GM21423 (cell line): ENCODE data around the gene FAH.

Experiments used
- ATAC-seq: cut with Tn5 transposase; IDR thresholded peaks from one replicate; pipeline ENCODE4 v1.9.1; 2021; ENCODE audit warnings: mild to moderate bottlenecking, moderate library complexity; ENCODE audit not compliant: unreplicated experiment

FAH gene

DNA sequence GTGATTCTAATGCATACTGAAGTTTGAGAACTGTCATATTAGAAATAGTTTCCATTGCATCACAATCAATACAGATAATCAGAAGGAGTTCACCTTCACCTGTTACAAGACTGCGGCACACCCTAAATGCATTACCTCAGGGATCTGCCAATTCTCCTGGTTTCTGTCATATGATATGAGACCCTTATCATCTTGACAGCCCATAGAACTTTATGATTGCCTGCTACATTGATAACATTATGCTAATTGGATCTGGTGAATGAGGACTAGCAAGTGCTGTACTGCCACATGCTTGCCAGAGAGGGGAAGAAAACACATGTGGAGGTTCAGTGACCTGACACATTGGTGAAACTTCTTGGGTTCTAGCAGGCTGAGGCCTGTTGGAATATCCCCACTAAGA lies 41.4 kb downstream of the FAH start:
- ATAC-seq: no peak

DNA sequence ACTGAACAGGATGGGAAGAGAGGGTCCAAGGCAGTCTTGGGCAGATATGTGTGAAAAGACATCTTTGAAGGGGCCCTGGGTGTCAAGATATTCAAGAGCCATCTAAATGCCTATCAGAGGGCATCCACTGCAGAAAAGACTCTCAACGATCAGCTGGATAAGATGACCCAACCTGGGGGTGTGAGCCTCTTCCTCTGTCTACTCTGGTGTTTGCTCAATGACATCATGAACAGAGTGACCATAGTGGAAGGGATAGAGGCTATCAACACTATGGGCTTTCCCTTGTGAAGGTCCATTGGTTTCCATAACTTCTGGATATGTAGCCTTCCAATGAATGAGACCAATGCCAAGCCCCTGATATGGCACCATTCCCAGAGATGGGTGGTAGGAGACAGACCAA lies 42.1 kb downstream of the FAH start:
- ATAC-seq: no peak

DNA sequence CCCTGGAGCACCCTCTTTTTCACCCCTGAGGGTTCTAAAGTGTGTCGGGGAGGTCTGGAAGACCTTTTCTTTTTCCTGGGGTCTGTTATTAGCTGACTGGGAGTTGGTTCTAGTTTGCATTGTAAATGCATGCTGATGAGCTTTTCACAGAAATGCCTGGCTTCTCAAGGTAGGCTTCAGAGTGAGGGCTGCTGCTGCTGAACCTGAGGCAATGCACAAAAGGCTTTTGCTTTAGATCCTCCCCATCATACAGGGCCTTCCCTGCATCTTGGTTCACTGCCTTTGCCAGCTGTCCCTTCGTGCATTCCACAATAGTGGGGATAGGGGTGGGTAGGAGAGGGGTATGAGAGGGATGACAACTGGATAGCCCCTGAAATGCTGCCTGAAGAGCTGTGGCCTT lies 46.6 kb downstream of the FAH start:
- ATAC-seq: no peak

GRCh38 chr15:80199869-80200268 lies 47.1 kb downstream of the FAH start:
- ATAC-seq: no peak

DNA sequence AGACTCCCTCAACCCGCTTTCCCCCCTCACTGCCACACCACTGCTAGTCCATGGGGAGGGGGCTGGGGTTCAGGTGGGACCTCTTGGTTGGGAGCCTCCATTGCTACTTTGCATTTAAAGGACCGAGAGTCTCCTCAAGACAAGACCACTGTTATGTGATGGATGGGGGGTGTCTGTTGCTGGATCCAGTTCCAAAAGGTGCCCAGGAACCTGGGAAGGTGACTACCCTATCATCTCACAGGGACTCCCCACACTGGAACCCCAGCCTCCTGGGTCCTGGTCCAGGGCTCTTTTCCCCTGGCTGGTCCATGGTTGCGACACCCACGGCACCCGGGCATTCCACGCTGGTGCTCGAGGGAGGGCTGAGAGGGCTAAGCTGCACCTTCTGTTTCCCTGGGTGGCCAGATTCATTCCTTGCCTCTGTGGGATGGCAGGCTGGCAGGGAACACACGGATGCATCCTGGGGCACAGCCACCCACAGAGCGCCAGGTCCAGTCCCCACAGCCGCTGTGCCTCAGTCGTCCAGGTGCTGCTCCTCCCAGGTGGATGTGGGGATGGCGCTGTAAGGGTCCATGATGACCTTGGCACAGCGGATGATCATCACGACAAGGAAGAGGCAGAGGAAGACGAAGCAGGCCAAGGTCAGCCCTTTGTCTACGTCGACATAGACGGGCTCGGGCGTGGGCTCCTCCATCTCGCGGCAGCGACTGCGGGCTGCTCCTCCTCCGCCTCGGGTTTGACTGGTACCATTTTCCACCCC lies 48.6 kb downstream of the FAH start:
- no peak for ATAC-seq

GRCh38 chr15:80202016-80202315 lies 49.2 kb downstream of the FAH start:
- no peak for ATAC-seq

DNA sequence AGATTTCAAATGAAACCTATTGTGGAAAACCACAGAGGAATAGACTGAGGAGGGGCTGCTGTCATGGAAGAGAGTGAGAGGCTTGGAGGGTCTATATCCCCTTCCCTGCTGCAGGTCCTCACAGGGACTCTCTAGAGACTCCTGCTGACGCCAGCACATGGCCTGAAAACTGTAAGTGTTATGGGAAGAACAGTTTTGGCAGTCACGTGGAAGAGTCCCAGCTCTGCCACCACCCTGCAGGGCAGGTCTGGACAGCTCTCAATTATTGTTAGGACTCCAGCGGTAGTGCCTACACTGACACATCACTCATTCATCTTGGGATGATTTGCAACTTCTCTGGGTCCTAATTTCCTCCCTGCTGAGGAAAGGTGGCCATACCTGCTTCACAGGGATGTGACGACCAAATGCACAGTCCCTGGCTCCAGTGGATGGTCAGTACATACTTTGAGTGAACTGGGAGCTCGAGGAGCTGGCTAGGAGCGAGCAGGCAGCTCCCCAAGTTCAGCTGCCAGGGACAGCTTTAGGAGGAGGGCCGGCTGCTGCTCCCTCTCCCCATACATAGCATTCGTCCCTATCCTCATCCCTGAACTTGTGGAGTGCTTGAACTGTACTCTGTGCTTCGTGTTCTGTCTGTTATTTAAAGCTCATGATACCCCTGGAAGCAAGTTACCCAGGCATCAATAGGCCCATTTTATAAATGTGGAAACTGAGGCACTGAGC lies 50.0 kb downstream of the FAH start:
- ATAC-seq: no peak

GRCh38 chr15:80203361-80203885 lies 50.6 kb downstream of the FAH start:
- no peak for ATAC-seq

DNA sequence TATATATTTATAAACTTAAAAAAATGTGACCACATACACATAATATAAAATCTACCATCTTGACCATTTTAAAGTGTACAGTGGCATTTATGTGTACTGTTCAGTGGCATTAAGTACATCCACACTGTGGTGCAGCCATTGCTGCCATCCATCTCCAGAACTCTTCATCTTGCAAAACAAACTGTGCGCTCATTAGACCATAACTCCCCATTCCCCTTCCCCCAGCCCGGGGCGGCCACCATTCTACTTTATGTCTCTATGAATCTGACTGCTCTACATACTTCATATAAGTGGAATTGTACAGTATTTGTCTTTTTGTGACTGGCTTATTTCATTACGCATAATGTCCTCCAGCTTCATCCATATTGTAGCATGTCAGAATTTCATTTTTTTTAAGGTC lies 51.4 kb downstream of the FAH start:
- ATAC-seq: no peak

- ATAC-seq: no peak
Observed at GRCh38 chr15:80207887-80208286, 55.1 kb downstream of the FAH start.

DNA sequence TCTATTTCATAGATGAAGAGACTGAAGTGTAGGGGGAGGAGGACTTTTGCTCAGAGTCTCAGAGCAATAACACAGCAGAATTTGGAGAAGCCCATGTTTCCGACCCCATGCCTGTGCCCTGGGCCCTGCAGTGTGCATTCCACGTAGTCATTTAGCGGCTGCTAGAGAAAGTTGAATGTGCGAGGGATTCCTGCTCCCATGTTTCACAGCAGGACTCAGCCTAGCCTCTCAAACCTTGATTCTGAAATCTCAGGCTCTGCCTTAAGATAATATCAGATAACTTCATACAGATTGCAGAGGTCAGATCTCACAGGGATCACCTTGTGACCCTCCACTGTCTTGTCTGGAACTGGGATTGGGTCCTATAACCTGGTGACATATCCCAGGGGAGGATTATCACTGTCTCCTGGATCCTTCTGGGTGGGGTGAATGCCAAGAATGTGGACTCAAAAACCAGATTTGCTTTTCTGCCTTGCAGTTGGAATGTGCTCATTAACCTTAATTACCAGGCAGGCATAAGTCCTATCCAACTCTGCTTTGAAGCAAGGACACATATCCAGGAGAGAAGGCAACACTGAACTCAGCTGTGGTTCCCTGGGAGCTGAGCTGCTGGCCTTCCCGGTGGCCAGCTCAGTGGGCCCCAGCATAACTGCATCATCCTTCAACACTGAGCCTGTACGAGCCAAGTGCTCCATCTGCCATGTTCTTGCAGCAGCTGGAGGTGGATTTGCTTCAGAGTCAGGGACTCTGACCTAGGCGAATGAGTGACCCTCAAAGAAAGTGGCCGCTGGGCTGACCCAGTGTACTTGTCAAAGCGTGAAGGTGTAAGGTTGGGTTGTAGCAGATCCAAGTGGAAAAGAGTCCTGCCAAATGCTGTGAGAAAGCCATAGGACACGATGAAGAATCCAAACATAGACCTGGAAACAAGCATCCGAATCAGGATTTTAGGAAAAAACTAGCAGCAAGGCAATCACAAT lies 56.2 kb downstream of the FAH start:
- ATAC-seq: no peak

GRCh38 chr15:80210611-80211573 lies 58.1 kb downstream of the FAH start:
- ATAC-seq: no peak

DNA sequence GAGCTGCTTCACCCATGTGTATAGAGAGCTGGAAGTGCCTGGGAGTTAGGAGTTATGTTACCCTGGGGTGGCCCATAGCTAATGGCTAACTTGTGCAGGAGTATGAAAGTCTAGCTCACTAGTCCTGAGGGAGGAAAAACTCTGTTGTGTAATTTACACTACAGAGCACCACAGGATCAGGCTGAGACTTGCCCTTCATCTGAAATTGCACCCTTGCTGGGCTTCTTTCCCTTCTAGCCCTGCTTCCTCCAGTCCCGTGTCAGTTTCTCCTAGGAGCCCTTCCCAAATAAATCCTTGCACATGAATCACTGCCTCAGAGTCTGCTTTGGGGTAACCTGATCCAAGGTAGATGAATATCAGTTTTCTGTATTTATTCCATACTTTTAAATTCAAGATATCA lies 59.2 kb downstream of the FAH start:
- ATAC-seq: no peak

- ATAC-seq: no peak
Observed at GRCh38 chr15:80214910-80215309, 62.1 kb downstream of the FAH start.

- ATAC-seq: no peak
Observed at GRCh38 chr15:80216141-80216540, 63.3 kb downstream of the FAH start.

DNA sequence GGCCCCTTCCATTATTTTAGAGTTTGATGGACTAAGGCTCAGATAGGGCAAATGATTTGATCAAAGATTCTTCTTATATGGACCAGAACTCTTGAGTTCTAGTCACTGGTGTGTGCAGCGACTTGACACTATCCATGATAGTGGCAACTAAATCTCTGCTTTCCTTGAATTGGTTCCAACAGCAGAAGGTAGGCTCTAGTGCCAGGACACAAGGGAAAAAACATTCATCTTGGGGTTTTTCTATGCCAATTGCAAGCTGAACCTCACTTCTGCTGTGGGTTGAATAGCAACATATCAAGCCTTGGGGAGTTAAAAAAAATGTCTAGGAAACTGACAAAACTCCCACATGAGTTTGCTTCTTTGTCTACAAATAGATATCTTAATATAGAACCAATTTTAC lies 64.1 kb downstream of the FAH start:
- ATAC-seq: no peak

DNA sequence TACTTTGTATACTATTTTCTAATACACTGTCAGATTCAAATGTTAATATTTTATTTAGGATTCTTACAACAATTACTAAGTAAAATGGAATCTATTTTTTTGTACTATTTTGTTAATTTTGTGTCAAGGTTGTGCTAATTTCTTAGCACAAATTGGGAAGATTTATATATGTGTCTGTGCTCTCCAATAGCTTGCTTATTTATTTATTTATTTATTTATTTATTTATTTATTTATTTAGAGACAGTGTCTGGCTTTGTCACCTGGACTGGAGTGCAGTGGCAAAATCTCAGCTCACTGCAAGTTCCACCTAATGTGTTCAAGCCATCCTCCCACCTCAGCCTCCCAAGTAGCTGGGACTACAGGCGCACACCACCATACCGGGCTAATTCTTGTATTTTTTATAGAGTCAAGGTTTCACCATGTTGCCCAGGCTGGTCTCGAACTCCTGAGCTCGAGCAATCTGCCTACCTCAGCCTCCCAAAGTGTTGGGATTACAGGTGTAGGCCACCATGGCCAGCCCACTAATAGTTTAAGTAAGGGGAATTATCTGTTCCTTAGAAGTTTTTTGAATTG lies 64.6 kb downstream of the FAH start:
- ATAC-seq: no peak

GRCh38 chr15:80219955-80220354 lies 67.2 kb downstream of the FAH start:
- ATAC-seq: no peak

GRCh38 chr15:80228959-80229610 lies 76.3 kb downstream of the FAH start:
- ATAC-seq: no peak
